C4-2B (cell line): ENCODE results near the gene DIP2B.

Experiments
- H3K27ac ChIP-seq: fragments of 450-650 bp; 2 replicates; pipeline ENCODE4 v1.5.1; 2017
- ZFX ChIP-seq: fragments of 450-650 bp; IDR thresholded peaks from 2 replicates; pipeline ENCODE4 v1.6.1; 2017
- TF ChIP-seq, protein P1 (sequence below): fragments of 450-650 bp; conservative IDR thresholded peaks from 2 replicates; pipeline ENCODE4 v1.5.1; 2017; ENCODE audit warnings: mild to moderate bottlenecking

Gene DIP2B

DNA sequence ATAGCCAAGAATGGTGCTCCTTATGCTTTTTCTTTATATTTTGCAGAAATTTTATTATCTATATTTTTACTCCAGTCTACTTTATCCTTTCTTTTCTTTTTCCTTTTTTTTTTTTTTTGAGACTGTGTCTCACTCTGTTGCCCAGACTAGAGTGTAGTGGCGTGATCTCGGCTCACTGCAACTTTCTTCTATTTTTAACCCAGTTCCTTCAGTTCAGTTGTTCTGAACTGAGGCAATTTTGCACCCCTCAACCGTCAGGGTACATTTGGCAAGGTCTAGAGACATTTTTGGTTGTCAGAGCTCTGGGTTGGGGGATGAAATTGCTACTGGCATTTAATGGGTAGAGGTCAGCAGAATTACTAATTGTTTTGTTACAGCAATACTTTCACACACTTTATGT is 75.7 kb downstream of the DIP2B start:
- no peak for TF ChIP-seq ZFX
- TF ChIP-seq, protein P1, sequence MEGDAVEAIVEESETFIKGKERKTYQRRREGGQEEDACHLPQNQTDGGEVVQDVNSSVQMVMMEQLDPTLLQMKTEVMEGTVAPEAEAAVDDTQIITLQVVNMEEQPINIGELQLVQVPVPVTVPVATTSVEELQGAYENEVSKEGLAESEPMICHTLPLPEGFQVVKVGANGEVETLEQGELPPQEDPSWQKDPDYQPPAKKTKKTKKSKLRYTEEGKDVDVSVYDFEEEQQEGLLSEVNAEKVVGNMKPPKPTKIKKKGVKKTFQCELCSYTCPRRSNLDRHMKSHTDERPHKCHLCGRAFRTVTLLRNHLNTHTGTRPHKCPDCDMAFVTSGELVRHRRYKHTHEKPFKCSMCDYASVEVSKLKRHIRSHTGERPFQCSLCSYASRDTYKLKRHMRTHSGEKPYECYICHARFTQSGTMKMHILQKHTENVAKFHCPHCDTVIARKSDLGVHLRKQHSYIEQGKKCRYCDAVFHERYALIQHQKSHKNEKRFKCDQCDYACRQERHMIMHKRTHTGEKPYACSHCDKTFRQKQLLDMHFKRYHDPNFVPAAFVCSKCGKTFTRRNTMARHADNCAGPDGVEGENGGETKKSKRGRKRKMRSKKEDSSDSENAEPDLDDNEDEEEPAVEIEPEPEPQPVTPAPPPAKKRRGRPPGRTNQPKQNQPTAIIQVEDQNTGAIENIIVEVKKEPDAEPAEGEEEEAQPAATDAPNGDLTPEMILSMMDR: no peak
- H3K27ac ChIP-seq: no peak overlapping the region

DNA sequence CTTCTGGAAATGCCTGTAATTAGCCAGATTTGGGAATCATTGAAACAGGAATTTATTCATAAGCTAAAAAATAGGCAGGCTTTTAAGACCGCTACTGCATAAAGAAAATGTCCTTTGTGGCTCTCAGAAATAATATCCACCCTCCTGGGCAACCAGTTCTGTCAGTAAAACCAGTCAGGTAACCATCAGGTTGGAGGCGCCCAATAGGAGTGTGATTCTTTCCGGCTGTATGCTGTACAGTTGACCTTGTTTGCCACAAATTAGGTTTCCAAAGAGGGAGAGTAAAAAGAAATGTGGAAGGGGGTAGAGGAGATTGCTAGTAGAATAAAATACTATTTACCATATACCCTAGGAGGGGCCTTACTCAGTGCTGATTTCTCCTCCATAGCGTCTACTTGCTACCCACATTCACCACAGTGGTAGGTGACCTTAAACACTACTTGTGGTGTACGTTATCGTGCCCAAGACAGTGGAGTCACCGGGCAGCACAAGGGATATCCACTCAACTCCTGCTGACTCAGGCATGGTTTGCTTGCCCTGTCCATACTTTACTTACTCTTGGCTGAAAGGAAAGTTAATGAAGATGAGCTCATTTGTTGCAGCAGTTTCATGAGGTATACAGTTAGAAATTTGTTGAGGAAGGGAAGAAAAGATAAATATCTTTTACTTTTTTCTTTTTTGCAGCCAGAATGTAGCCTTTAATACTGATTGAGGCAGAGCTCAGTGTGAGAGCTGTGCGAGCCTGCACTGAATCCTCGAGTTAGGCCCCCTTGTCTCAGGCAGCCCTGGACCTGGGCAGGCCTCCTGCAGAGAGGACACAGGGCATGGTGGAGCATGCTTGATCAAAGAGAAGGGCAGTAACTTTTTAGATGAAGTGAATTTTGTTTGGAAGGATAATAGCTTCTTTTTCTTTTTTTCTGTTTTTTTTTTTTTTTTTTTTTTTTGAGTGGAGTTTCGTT is 76.7 kb downstream of the DIP2B start:
- H3K27ac ChIP-seq: peak overlapping the region; percentile 36
- TF ChIP-seq ZFX: no peak
- TF ChIP-seq, protein P1: no peak

DNA sequence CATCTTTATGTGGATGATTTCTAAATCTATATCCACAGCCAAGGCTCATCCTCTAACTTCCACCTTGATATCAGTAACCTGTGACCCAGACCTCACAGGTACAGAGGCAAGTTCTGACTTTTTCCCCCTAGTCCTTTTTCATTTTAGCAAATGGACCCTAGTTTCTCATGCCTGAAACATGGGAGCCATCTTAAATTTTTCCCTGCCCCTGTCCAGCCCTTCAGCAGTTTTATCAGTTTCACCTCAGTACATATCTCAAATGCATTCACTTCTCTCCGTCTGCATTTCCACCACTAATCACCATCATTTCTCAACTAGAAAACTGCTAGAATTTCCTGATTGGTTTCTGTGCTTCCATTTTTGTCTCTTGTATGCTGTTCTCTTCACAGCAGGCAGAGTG is 79.3 kb downstream of the DIP2B start:
- no peak for TF ChIP-seq ZFX
- TF ChIP-seq, protein P1: no peak
- H3K27ac ChIP-seq: no peak overlapping the region

DNA sequence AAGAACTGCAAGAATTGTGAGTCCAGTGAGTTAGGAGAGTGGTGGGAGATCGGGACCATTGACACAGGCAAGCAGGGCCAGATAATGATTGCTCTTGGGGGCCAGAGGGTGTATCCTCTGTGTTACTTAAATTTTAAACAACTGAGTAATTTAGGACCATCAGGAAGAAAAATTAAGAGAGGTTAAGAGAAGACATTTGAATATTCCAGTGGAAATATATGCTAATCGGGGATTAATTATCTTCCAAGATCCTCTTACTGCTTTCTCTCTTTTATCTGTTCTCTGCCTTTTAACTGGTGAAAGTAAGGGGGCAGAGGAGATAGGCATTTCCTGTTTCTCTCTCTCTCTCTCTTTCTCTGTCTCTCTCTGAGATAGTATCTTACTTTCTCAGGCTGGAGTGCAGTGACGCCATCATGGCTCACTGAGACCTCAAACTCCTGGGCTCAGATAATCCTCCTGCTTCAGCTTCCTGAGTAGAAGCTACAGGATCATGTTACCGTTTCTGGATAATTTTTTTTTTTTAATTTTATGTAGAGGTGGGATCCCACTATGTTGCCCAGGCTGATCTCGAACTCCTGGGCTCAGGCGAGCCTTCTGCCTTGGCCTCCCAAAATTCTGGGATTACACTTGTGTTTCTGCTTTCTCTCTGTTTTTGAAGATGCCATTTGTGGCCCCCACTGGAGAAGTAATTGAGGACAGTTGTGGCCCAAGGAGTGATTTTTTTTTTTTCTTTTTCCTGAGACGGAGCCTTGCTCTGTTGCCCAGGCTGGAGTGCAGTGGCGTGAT is 85.1 kb downstream of the DIP2B start:
- TF ChIP-seq ZFX: no peak
- TF ChIP-seq, protein P1: no peak

DNA sequence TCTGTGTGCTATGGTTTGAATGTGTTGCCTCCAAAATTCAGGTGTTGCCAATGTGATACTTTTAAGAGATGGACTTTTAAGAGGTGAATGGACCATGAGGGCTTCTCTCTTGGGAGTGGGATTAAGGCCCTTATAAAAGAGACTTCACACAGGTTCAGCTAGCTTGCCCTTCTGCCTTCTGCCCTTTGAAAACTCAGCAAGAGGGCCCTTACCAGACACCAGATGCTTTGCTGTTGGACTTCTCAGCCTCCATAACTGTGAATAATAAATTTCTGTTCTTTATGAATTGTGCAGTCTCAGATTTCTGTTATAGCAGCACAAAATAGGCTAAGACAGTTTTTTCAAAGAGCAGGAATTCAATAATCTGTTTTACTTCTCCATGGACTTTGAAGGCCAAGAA is 86.1 kb downstream of the DIP2B start:
- H3K27ac ChIP-seq: no peak overlapping the region
- no peak for TF ChIP-seq ZFX
- TF ChIP-seq, protein P1: no peak

More for the DNA sequence above, 85.1 kb downstream of the DIP2B start:
- no peak overlapping the region for H3K27ac ChIP-seq

DNA sequence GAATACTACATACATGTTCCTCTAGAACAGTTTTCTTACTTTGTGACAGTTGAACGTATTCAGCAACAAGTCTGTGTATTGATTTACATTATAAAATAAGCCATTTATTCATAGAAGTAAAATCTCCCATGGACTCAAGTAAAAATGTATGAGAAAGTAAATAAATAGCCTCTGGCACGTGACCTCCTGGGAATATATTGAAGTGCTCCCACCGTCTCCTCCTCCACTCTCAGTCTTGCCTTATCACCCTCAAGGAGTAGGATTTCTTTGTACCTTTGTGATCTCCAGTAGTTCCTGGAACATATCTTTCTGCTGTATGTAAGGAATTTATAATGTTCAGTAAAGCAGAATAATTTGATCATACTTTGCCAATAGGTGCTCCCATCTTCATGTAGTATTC is 90.9 kb downstream of the DIP2B start:
- no peak overlapping the region for H3K27ac ChIP-seq
- TF ChIP-seq, protein P1: no peak
- TF ChIP-seq ZFX: no peak
